ENCODE data around the gene SCYL2.
"Not testable (repeated sequence)": the region's sequence is repeated elsewhere in the genome, so short reads cannot be mapped to it uniquely, and the experiment has no call there.

SCYL2 gene

GRCh38 chr12:100329800-100330199 lies 62.8 kb downstream of the SCYL2 start:
- no peak for DNase-seq

- DNase-seq: no peak
Measured at GRCh38 chr12:100331871-100332270, 64.9 kb downstream of the SCYL2 start.

- DNase-seq: no peak
Measured at GRCh38 chr12:100332852-100333251, 65.9 kb downstream of the SCYL2 start.

GRCh38 chr12:100337299-100337698 lies 70.3 kb downstream of the SCYL2 start:
- no peak for DNase-seq

GRCh38 chr12:100337727-100338126 lies 70.8 kb downstream of the SCYL2 start:
- no peak for DNase-seq

GRCh38 chr12:100339071-100339470 lies 72.1 kb downstream of the SCYL2 start:
- DNase-seq: no peak

- not testable (repeated sequence) for DNase-seq
Measured at GRCh38 chr12:100342897-100343296, 75.9 kb downstream of the SCYL2 start.

- DNase-seq: not testable (repeated sequence)
Measured at GRCh38 chr12:100344351-100344750, 77.4 kb downstream of the SCYL2 start.

GRCh38 chr12:100345020-100345767 lies 78.2 kb downstream of the SCYL2 start:
- DNase-seq: no peak

- DNase-seq: no peak
Measured at GRCh38 chr12:100346660-100347059, 79.7 kb downstream of the SCYL2 start.

GRCh38 chr12:100348657-100349454 lies 81.9 kb downstream of the SCYL2 start:
- no peak for DNase-seq

GRCh38 chr12:100356644-100357223 lies 89.8 kb downstream of the SCYL2 start, which contains the start of gene SLC17A8:
SLC17A8 (plus strand) TSS chr12:100357074; CDS start chr12:100357392, 318 bp downstream.
- no peak for DNase-seq

GRCh38 chr12:100359248-100359647 lies 92.3 kb downstream of the SCYL2 start:
- no peak for DNase-seq

GRCh38 chr12:100359822-100360221 lies 92.8 kb downstream of the SCYL2 start:
- DNase-seq: no peak

- DNase-seq: no peak
Measured at GRCh38 chr12:100360450-100360849, 93.5 kb downstream of the SCYL2 start.

GRCh38 chr12:100364324-100364723 lies 97.3 kb downstream of the SCYL2 start:
- no peak for DNase-seq

- no peak for DNase-seq
Measured at GRCh38 chr12:100365411-100365810, 98.4 kb downstream of the SCYL2 start.

GRCh38 chr12:100368066-100368465 lies 101.1 kb downstream of the SCYL2 start:
- DNase-seq: no peak

- DNase-seq: no peak
Measured at GRCh38 chr12:100371146-100371545, 104.2 kb downstream of the SCYL2 start.

GRCh38 chr12:100372853-100373640 lies 106.1 kb downstream of the SCYL2 start:
- DNase-seq: no peak

GRCh38 chr12:100375038-100375735 lies 108.2 kb downstream of the SCYL2 start:
- DNase-seq: no peak

- DNase-seq: no peak
Measured at GRCh38 chr12:100376161-100376560, 109.2 kb downstream of the SCYL2 start.

Data from activated CD4-positive, alpha-beta T cell treated with anti-CD3 and anti-CD28 coated beads for 48 hours (primary cell).